ENCODE results near the gene USP31. TPM values are rescaled to one million over a fixed set of nuclear protein-coding genes. Genes with fewer than 3 reads are reported as not detected.

The USP31 gene
- polyA plus RNA-seq, 2 of the 4 experiments (the other 2 are of a cell fraction) = 8.3 to 18.0 TPM

- TF ChIP-seq NFE2L2 (conservative IDR thresholded peaks at IDR 0.05; ENCODE audit: low read length) = no peak
- no peak for TF ChIP-seq ATOH8 (CRISPR knock-in tag; IDR thresholded peaks at IDR 0.05; ENCODE audit: low read depth)
- TF ChIP-seq NPAS2 (CRISPR knock-in tag; IDR thresholded peaks at IDR 0.05; ENCODE audit: borderline replicate concordance) = no peak
- TF ChIP-seq POLR2A (IDR thresholded peaks at IDR 0.05; ENCODE audit: low read length) = no peak
- TF ChIP-seq CBX8 (IDR thresholded peaks at IDR 0.05) = no peak
- TF ChIP-seq, protein P1, sequence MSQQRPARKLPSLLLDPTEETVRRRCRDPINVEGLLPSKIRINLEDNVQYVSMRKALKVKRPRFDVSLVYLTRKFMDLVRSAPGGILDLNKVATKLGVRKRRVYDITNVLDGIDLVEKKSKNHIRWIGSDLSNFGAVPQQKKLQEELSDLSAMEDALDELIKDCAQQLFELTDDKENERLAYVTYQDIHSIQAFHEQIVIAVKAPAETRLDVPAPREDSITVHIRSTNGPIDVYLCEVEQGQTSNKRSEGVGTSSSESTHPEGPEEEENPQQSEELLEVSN (IDR thresholded peaks at IDR 0.05; ENCODE audit: borderline replicate concordance, low read depth) = no peak
- peak; percentile 88 for TF ChIP-seq GATA3 (IDR thresholded peaks at IDR 0.05; ENCODE audit: borderline replicate concordance)
Measured at GRCh38 chr16:23072084-23072599, 77.1 kb downstream of the USP31 start (continued).

DNA sequence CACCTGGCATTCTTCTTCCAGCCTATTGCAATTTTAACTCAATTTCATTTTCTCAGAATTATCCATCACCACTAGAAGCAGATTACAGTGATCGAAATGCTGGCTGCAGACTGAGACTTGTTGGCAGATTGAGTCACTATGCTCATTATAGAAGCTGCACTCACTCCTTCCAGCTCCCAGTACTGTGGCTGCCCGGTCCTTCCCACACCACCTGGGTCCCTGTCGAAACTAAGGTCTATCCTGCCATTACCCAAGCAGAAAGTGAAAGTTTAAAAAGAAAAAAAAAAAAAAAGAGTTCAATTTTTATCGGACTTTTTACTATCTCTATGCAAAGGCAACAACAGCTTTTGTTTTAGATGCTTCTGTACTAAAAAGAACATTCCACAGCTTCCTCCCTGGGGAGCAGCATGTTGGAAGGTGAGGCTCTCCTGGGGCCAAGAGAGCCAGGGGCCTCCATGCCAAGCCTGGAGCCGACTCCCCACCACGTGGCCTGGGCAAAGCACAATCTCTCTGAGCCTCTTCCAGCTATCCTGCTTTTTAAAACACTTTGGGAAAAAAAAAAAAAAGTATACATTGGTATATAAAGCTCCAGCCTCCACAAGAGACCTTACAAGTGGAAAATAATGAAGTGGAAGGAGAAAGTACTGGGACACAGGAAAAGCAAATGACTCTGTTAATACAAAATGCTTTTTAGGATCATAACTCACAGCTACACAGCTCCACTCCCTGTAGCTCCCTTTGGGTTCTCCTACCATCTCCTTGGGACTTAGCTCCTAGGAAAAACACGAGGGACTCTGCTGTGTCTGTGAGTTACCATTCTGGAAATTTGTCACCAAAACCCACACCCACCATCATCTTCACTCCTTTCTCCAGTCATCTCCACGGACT, 77.8 kb downstream of the USP31 start:
- H3K4me1 ChIP-seq = peaks cover 41% of the 10 kb centered on the region
- H3K27ac ChIP-seq = peak overlapping the region; percentile 86 to 89
- H3K4me2 ChIP-seq = peak overlapping the region; percentile 61
- TF ChIP-seq, protein P2, sequence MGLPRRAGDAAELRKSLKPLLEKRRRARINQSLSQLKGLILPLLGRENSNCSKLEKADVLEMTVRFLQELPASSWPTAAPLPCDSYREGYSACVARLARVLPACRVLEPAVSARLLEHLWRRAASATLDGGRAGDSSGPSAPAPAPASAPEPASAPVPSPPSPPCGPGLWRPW (IDR thresholded peaks at IDR 0.05) = no peak
- TF ChIP-seq BHLHE40 (IDR thresholded peaks at IDR 0.05; ENCODE audit: low read depth, low read length) = no peak
- FAIRE-seq = no peak
- peak in 1 of 2 experiments; percentile 57; a peak in 2 of 6 replicates for ATAC-seq
- no peak for DNase-seq (ENCODE audit: low read depth in 1 of 2, low spot score in 1 of 2)
- no peak overlapping the region for H3K4me3 ChIP-seq
- H3K9me3 ChIP-seq = no peaks in the 10 kb centered on the region
- CTCF ChIA-PET = interaction anchor here (0.6 to 3.7 kb wide), 10 partner anchors 9 to 764 kb away, joined by 3 to 25 read pairs (median 4); no protein-coding TSS in a partner anchor
- WGBS (ENCODE audit: missing lambda C conversion rate) = 42% methylated on average over 8 of the region's 8 CpGs
- POLR2A ChIA-PET = interaction anchor here (0.5 to 2.1 kb wide), 4 partner anchors 10 to 353 kb away, joined by 4 to 11 read pairs (median 6); partner anchors contain the start of gene USP31

- Histone ChIP-seq H3K27ac (peak overlapping the region; percentile 14 to 86; a peak in 4 of 6 replicates), H3K4me2 (no peak overlapping the region), H3K4me1 (peaks cover 41% of the 10 kb centered on the region), H3K4me3 (no peak overlapping the region), H3K9me3 (no peaks in the 10 kb centered on the region)
- ATAC-seq (no peak), DNase-seq (ENCODE audit: low read depth in 1 of 2, low spot score in 1 of 2) (no peak), FAIRE-seq (no peak)
- ChIA-PET CTCF (interaction anchor here (1.3 to 3.7 kb wide), 2 partner anchors 9 to 366 kb away, joined by 4 to 25 read pairs; no protein-coding TSS in a partner anchor), POLR2A (no interaction called here)
- TF ChIP-seq ATOH8 (CRISPR knock-in tag; IDR thresholded peaks at IDR 0.05; ENCODE audit: low read depth) = no peak
- TF ChIP-seq, protein P1 (IDR thresholded peaks at IDR 0.05; ENCODE audit: borderline replicate concordance, low read depth) = no peak
- TF ChIP-seq ZC3H11A (IDR thresholded peaks at IDR 0.05) = no peak
- no peak for TF ChIP-seq HOXB5 (CRISPR knock-in tag; IDR thresholded peaks at IDR 0.05)
- TF ChIP-seq, protein P3, sequence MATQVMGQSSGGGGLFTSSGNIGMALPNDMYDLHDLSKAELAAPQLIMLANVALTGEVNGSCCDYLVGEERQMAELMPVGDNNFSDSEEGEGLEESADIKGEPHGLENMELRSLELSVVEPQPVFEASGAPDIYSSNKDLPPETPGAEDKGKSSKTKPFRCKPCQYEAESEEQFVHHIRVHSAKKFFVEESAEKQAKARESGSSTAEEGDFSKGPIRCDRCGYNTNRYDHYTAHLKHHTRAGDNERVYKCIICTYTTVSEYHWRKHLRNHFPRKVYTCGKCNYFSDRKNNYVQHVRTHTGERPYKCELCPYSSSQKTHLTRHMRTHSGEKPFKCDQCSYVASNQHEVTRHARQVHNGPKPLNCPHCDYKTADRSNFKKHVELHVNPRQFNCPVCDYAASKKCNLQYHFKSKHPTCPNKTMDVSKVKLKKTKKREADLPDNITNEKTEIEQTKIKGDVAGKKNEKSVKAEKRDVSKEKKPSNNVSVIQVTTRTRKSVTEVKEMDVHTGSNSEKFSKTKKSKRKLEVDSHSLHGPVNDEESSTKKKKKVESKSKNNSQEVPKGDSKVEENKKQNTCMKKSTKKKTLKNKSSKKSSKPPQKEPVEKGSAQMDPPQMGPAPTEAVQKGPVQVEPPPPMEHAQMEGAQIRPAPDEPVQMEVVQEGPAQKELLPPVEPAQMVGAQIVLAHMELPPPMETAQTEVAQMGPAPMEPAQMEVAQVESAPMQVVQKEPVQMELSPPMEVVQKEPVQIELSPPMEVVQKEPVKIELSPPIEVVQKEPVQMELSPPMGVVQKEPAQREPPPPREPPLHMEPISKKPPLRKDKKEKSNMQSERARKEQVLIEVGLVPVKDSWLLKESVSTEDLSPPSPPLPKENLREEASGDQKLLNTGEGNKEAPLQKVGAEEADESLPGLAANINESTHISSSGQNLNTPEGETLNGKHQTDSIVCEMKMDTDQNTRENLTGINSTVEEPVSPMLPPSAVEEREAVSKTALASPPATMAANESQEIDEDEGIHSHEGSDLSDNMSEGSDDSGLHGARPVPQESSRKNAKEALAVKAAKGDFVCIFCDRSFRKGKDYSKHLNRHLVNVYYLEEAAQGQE (IDR thresholded peaks at IDR 0.05) = no peak
- TF ChIP-seq EP300 (IDR thresholded peaks at IDR 0.05) = no peak
- no peak for TF ChIP-seq TP53 (CRISPR knock-in tag; IDR thresholded peaks at IDR 0.05)
- TF ChIP-seq, protein P4, sequence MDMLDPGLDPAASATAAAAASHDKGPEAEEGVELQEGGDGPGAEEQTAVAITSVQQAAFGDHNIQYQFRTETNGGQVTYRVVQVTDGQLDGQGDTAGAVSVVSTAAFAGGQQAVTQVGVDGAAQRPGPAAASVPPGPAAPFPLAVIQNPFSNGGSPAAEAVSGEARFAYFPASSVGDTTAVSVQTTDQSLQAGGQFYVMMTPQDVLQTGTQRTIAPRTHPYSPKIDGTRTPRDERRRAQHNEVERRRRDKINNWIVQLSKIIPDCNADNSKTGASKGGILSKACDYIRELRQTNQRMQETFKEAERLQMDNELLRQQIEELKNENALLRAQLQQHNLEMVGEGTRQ (IDR thresholded peaks at IDR 0.05) = no peak
- TF ChIP-seq CBX2 (IDR thresholded peaks at IDR 0.05; ENCODE audit: borderline replicate concordance, low read depth) = no peak
- TF ChIP-seq KDM1A (IDR thresholded peaks at IDR 0.05; ENCODE audit: low read depth) = no peak
- TF ChIP-seq ELK1 (IDR thresholded peaks at IDR 0.05; ENCODE audit: low read depth, low read length) = no peak
- no peak for TF ChIP-seq EHMT2 (IDR thresholded peaks at IDR 0.05; ENCODE audit: low read depth)
- no peak for TF ChIP-seq SREBF2 (IDR thresholded peaks at IDR 0.05)
- no peak for TF ChIP-seq RARB (CRISPR knock-in tag; IDR thresholded peaks at IDR 0.05)
- TF ChIP-seq ESRRA (IDR thresholded peaks at IDR 0.05; ENCODE audit: borderline replicate concordance, low read length) = no peak
- TF ChIP-seq ZFP36 (IDR thresholded peaks at IDR 0.05; ENCODE audit: borderline replicate concordance, partially characterized antibody) = no peak
- no peak for TF ChIP-seq NR3C1 (IDR thresholded peaks at IDR 0.05)
- 93% methylated on average over 6 of the region's 6 CpGs for WGBS (ENCODE audit: missing lambda C conversion rate)
Measured at GRCh38 chr16:23069844-23070243, 79.4 kb downstream of the USP31 start.

Measured in A549 (cell line).